GM04503 (cell line): ENCODE results near the gene CMTM2.
"Not testable (repeated sequence)": the region's sequence is repeated elsewhere in the genome, so short reads cannot be mapped to it uniquely, and the experiment has no call there.

ENCODE experiments used
- DNase-seq: peaks from one replicate; pipeline ENCODE4 v3.0.0-alpha.2; 2012; ENCODE audit warnings: low read depth

Gene CMTM2

DNA sequence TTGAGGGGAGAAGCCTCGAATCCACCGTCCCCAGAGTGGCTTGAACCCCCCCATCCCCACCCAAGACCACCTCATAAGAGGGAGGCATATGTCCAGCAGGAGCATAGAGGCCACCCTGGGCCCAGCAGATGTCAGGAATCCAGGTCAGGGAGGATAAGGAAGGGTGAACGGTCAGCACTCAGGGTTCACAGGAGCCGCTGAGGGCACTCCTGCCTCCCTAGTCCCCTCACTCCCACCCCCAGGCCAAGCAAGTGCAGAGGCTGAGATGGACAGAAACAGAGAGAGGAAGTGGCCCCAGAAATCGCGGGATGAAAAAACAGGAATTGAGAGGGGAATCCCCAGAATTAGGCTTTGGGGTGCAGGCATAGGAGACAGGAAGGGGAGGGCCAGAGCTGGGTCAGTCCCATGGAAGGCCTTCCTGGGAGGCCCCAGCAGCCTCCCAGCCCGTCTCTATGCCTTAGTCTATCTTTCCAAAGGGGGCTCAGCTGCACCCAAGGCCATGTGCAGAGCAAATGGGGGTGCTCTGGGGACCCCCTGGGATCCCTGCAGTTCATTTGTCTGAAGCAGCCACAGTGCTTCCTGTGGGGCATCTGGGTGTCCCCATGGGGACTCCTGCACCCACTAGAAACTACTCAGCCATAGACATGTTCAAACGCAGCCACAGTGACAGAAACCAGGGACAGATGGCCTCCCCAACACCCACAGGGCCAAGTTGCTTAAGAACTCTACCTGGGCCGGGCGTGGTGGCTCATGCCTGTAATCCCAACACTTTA is 26.9 kb downstream of the CMTM2 start:
- no peak for DNase-seq

DNA sequence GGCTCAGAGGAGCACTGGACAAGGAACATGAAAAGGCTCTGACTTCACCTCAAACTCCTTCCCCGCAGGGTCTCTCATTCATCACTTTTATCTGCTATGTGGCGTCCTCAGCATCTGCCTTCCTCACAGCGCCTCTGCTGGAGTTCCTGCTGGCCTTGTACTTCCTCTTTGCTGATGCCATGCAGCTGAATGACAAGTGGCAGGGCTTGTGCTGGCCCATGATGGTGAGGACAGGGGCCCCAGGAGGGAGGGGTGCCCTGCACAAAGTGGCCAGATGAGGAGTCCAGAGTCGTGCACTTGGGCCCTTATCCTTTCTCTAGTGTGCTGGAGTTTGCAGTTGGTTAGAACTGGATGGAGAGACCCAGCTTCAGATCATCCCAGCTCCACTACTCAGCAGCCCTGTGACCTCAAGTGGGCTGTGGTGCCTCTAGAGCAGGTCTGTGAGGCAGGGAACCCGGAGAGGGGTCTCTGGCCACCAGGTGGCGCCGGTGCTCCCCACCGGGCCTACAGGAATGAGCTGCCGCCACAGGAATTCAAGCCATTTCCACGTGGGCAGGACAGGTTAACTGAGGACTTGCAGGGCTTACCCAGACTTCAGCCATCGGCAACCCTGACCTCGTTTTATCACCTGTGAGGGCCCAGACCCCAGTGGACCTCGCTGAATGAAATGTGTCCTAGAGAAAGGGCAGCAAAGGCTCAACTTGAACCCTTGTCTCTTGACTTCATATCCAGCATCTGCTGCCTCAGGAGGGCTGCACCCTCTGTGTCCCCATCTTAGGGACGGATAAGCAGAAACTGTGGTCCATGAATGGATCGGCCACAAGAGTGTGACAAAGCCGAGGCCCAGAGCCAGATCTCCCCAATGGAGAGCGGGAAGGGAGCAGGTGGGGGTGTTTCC is 29.2 kb downstream of the CMTM2 start:
- peak; percentile 34 for DNase-seq

DNA sequence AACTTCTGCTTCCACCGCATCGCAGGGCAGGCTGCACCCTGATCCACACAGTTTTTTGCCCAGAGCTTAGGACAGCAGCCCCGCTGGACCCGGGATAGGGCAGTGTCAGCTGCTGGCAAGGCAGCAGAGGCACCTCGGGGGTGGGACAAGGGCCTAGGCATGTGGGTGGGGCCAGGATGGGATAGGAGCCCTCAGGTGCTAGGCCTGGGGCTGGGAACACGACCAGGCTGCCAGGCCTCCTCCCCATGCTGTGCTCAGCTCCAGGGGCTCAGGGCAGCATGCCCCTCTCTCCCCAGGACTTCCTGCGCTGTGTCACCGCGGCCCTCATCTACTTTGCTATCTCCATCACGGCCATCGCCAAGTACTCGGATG is 29.9 kb downstream of the CMTM2 start:
- DNase-seq: no peak

- DNase-seq: no peak
Observed at GRCh38 chr16:66610111-66610820, 31.0 kb downstream of the CMTM2 start.

DNA sequence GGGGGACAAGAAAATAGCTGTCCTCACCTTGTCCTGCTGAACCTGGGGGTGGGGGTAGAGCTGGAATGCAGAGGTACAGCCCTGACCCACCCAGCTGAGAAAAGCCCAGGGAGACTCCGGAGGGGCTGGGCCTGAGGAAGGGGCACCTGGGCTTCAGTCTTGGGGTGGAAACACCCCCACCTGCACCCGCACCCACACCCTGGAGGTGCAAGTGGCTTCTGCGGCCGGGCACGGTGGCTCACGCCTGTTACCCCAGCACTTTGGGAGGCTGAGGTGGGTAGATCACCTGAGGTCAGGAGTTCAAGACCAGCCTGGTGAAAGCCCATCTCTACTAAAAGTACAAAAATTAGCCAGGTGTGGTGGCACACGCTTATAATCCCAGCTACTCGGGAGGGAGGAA is 32.6 kb downstream of the CMTM2 start:
- DNase-seq: not testable (repeated sequence)

DNA sequence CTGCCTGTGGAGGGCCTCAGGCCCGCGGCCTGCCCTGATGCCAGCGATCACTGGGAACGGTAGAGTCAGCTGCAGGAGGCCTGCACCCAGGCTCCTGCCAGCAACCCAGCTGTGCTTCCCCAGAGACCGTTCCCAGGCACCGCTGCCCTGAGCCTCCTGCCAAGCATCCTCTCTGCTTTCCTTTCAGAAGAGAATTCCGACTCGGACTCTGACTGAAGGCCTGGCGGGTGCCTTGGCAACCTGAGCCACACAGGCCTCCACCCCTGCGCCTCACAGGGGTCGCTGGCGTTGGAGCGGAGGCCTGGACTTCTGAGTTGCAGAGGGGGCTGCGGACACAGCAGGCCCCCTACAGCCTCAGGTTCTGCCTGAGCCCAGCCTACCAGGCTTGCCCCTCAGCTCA is 33.2 kb downstream of the CMTM2 start:
- DNase-seq: no peak

DNA sequence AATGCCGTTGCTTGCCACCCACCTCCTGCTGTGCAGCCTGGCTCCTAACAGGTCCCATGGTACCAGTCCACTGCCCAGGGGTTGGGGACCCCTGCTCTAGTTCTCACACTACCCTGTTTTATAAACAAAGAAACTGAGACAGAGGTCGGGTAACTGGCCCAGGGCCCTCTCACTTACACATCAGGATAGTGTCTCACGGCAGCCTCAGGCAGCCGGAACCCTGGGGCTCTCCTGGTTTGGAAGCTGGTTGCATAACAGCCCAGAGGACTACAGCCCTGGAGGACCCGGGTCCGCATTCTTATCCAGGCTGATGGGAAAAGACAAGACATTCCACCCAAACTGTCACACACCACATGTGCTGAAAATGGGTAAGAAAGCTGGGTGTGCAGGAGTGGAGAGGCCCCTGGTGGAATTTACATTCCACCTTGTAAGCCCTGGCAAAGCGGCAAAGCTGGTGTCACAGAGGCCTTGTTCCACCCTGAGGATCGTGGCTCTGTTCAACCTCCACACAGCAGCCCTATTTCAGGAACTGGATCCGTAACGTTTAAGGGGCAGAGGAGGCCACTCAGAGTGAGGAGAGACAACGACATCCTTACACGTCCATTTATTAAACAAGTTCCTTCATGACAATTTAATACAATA is 35.0 kb downstream of the CMTM2 start:
- DNase-seq: no peak

DNA sequence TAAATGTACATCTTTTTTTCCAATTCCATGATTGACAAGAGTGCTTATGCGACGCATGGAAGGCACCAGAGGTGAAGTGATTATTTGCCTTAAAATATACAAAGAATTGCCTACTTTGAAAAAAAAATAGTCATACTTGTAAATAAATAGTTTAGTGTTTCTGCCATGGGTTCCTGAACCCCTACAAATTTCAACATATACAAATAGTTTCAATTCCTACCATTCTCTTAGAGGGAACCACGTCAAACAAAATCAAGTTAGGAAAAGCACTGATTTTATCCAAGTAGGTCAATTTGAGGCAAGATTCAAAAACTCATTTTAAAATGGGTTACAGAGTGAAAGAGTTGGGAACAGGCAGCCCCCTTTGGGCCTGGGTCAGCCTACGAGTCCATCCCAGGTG is 36.9 kb downstream of the CMTM2 start:
- DNase-seq: no peak

DNA sequence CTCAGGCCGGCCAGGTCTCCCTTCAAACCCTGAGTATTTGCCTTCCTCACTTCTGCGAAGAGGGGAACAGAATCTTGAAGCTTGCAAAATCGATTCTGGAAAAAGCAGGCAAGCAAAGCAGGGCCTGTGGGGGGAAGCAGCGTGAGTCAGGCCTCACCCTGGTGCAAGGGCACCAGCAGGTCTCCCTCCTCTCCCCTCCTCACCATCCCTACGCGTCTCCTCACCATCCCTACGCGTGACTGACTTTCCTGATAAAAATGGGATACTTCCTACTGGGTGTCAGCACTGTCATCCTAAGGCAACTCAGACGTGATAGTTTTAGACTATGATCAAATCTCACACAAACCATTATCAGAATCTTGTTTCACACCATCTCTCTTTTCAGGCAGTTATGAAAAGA is 37.3 kb downstream of the CMTM2 start:
- no peak for DNase-seq

DNA sequence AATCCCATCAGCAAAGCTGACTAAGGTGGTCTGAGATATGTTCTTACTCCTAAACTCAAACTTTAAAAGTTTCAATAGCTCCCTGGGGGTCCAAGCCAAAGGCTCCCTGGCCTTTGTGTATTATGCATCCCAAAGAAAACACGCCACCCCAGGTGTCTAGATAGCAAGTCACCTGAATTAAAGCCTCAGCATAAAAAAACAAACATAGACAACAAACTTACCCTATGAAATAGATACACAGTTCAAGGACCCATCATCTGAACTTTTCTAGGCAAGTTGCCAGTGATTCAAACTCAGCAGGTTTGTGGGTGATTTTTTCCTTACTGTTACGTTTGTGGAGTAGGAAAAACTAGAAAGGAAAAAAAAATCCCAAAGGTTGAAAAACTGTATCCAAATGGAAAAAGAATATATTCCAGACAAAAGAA is 37.8 kb downstream of the CMTM2 start:
- no peak for DNase-seq

- DNase-seq: no peak
Observed at GRCh38 chr16:66617728-66618127, 38.5 kb downstream of the CMTM2 start.

DNA sequence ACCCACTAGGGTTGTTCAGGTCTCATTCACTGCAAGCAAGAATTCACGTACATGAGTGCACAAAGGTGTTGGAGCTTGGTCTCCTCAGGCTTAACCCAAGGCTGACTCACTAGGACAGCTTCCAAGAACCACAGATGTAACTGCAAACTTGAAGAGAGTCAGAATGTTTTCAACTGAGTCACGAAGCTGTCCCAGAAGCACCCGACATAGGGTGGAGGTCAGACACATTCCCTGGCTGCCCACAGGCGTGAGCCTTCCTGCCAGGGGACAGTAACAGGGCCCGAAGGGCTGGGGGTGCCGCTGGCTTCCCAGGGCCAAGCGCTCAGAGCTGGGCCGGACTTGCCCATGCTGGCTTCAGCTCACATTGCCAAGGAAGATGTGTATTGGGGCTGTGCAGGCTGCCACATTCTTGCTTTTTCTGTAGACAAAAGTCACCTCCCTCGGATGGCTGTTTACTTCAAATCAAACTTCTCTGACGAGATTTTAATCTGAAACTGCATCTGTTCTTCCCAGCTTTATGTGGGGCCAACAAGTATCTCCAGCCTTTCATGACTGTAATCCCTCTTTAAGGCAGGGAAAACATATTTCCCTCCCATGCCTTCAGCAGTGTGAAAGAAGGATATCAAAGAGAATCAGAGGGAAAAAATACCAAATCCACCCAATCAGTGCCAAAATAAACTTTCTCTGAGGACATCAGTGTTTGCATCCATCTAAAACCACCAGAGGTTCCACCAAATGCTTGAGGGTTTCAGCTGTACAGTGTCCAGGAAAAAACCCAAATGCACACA is 39.5 kb downstream of the CMTM2 start:
- peak; percentile 94 for DNase-seq

DNA sequence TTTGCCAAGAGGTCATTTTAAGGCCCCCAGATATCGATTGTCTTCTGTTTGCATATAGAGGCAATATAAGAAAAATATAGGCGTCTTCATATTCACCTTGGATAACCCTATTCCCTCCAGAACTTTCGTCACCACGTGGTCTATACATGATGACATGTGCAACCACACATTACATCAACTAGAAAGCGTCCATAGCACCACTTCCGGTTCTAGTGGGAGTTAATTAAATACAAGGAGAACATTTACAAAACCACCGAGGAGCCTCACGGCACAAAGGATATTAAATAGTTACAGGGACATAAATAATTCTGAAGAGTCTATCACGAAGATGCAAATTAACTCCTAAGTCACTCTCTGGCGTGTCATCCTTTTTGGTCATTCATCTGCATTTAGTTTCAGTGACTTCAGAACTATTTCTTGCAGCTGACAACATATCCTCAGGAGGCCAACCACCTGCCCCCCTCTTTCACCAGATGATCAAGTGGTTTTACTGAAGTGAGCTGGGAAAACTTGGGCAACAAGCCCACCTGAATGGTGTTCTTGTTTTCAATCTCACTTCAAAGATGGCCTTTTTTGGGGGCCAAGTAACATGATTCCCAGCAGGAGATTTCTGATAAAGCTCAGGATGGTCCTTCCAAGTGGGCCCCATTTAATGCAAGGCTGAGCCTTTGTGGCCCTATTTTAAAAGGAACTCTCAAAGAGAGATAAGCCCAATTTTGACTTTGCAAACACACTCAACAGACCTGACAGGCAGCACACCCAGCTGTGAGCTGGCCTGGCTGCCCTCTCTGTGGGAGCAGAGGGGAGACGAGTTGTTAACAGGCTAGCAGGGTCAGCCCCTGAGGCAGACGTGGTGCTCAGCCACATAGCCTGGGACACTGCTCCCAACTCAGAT is 40.5 kb downstream of the CMTM2 start:
- DNase-seq: peak; percentile 64

DNA sequence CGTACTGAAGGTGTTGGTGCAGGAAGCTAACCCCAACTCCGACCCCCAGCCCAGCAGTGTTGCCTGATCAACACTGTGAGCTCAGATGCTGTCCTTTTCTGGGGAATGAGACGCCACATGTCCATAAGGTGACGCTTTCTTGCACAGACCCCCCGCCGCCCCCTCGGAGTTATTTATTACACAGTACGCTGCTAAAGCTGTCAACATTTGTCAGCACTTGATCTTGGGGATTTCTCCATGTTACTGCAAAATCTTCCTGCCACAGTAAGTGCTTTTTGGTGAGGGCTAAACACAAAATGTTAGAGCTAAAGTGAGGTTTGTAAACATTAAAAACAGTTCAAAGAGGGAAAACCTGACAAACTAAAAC is 41.1 kb downstream of the CMTM2 start:
- no peak for DNase-seq

- no peak for DNase-seq
Observed at GRCh38 chr16:66621973-66622372, 42.7 kb downstream of the CMTM2 start.

DNA sequence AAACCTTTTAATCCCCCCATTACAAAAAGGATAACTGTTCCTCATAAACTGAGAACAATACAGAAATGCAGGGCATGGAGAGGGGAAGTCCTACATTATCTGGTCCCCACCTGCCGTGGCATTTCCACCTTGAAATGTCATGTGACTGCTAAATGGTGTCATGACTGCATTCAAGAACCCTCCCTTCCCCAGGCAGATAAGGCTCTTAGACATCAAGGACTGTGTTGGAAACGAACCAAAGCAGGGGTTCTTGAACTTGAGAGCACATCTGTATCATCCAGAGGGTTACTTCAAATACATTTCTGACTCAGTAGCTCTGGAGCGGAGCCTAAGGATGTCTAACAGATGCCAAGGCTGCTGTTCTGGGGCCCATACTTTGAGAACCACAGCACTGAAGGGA is 43.6 kb downstream of the CMTM2 start:
- no peak for DNase-seq

GRCh38 chr16:66623755-66624154 is 44.5 kb downstream of the CMTM2 start:
- DNase-seq: no peak

DNA sequence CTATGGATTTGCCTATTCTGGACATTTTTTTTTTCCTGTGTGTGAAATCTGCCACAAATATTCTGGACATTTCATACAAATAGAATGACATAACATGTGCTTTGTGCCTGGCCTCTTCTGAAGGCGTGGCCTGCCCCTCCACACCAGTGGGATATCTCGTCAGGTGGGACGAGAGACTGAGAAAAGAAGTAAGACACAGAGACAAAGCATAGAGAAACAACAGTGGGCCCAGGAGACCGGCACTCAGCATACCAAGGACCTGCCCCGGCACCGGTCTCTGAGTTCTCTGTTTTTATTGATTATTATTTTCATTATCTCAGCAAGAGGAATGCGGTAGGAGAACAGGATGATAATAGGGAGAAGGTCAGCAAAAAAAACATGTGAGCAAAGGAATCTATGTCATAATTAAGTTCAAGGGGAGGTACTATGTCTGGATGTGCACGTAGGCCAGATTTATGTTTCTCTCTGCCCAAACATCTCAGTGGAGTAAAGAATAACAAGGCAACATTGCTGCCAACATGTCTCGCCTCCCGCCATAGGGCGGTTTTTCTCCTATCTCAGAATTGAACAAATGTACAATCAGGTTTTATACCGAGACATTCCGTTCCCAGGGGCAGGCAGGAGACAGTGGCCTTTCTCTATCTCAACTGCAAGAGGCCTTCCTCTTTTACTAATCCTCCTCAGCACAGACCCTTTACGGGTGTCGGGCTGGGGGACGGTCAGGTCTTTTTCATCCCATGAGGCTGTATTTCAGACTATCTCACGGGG is 48.5 kb downstream of the CMTM2 start:
- DNase-seq: not testable (repeated sequence)

GRCh38 chr16:66629856-66630255 is 50.6 kb downstream of the CMTM2 start:
- DNase-seq: no peak
